BE2C (cell line): Measurements from ENCODE around the gene SLC38A1.

Experiments
- DNase-seq: peaks from one replicate; pipeline ENCODE4 v3.0.0-alpha.2; 2020
- H3K27me3 ChIP-seq: fragments of 250-450 bp; sonication (Bioruptor Pico); 2 replicates; pipeline ENCODE4 v1.5.1; 2020; ENCODE audit warnings: mild to moderate bottlenecking
- H3K36me3 ChIP-seq: fragments of 250-450 bp; sonication (Bioruptor Pico); 2 replicates; pipeline ENCODE4 v1.5.1; 2020; ENCODE audit warnings: mild to moderate bottlenecking
- H3K4me1 ChIP-seq: fragments of 250-450 bp; sonication (Bioruptor Pico); 2 replicates; pipeline ENCODE4 v1.5.1; 2020
- H3K4me3 ChIP-seq: 2 replicates; pipeline ENCODE4 v1.5.1; 2011; ENCODE audit warnings: low read depth, low read length
- H3K9me3 ChIP-seq: fragments of 250-450 bp; sonication (Bioruptor Pico); 2 replicates; pipeline ENCODE4 v1.5.1; 2020
- TF ChIP-seq, protein P1 (sequence below): IDR thresholded peaks from 2 replicates; pipeline ENCODE4 v1.5.1; 2012; ENCODE audit warnings: mild to moderate bottlenecking, low read depth, low read length

The SLC38A1 gene

GRCh38 chr12:46133751-46134150 is 135.1 kb downstream of the SLC38A1 start:
- Histone ChIP-seq H3K36me3 (no peaks in the 10 kb centered on the region), H3K9me3 (no peaks in the 10 kb centered on the region), H3K4me3 (no peak overlapping the region), H3K4me1 (no peaks in the 10 kb centered on the region), H3K27me3 (peaks cover 20% of the 10 kb centered on the region)
- no peak for DNase-seq
- TF ChIP-seq, protein P1, sequence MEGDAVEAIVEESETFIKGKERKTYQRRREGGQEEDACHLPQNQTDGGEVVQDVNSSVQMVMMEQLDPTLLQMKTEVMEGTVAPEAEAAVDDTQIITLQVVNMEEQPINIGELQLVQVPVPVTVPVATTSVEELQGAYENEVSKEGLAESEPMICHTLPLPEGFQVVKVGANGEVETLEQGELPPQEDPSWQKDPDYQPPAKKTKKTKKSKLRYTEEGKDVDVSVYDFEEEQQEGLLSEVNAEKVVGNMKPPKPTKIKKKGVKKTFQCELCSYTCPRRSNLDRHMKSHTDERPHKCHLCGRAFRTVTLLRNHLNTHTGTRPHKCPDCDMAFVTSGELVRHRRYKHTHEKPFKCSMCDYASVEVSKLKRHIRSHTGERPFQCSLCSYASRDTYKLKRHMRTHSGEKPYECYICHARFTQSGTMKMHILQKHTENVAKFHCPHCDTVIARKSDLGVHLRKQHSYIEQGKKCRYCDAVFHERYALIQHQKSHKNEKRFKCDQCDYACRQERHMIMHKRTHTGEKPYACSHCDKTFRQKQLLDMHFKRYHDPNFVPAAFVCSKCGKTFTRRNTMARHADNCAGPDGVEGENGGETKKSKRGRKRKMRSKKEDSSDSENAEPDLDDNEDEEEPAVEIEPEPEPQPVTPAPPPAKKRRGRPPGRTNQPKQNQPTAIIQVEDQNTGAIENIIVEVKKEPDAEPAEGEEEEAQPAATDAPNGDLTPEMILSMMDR: no peak
